Skeletal muscle satellite cell (primary cell): ENCODE measurements around the gene PRKN.

ENCODE experiments used
- H3K27me3 ChIP-seq: 2 replicates; pipeline ENCODE4 v1.7.0; 2013; ENCODE audit warnings: low read length; ENCODE audit not compliant: control insufficient read depth, insufficient read depth
- H3K36me3 ChIP-seq: 2 replicates; pipeline ENCODE4 v1.7.0; 2013; ENCODE audit warnings: mild to moderate bottlenecking, control low read depth, low read length; ENCODE audit not compliant: insufficient read depth
- H3K4me1 ChIP-seq: 2 replicates; pipeline ENCODE4 v1.7.0; 2013; ENCODE audit warnings: low read length; ENCODE audit not compliant: control insufficient read depth, insufficient read depth
- H3K4me2 ChIP-seq: 2 replicates; pipeline ENCODE4 v1.7.0; 2013; ENCODE audit warnings: mild to moderate bottlenecking, low read length
- H3K4me3 ChIP-seq: 2 replicates; pipeline ENCODE4 v1.7.0; 2013; ENCODE audit warnings: low read length
- H3K9ac ChIP-seq: 2 replicates; pipeline ENCODE4 v1.7.0; 2013; ENCODE audit warnings: mild to moderate bottlenecking, low read depth, low read length, moderate library complexity
- H3K9me3 ChIP-seq: replicated peaks from 2 replicates; pipeline ENCODE4 v1.7.0; 2013; ENCODE audit warnings: mild to moderate bottlenecking, control low read depth, low read length

Gene PRKN

GRCh38 chr6:162730502-162730901, 2.9 kb upstream of the PRKN start:
- no peaks in the 10 kb centered on the region for H3K9me3 ChIP-seq
- H3K36me3 ChIP-seq: no peaks in the 10 kb centered on the region
- H3K4me3 ChIP-seq: no peak overlapping the region
- no peak overlapping the region for H3K9ac ChIP-seq
- H3K4me2 ChIP-seq: no peak overlapping the region
- H3K4me1 ChIP-seq: peaks cover 10% of the 10 kb centered on the region
- no peaks in the 10 kb centered on the region for H3K27me3 ChIP-seq

- H3K27me3 ChIP-seq: no peaks in the 10 kb centered on the region
- H3K4me3 ChIP-seq: no peak overlapping the region
- H3K4me2 ChIP-seq: peak overlapping the region; percentile 98
- no peaks in the 10 kb centered on the region for H3K36me3 ChIP-seq
- H3K4me1 ChIP-seq: peaks cover 10% of the 10 kb centered on the region
- H3K9me3 ChIP-seq: no peaks in the 10 kb centered on the region
- no peak overlapping the region for H3K9ac ChIP-seq
Observed at GRCh38 chr6:162728706-162729105, 1.1 kb upstream of the PRKN start.

DNA sequence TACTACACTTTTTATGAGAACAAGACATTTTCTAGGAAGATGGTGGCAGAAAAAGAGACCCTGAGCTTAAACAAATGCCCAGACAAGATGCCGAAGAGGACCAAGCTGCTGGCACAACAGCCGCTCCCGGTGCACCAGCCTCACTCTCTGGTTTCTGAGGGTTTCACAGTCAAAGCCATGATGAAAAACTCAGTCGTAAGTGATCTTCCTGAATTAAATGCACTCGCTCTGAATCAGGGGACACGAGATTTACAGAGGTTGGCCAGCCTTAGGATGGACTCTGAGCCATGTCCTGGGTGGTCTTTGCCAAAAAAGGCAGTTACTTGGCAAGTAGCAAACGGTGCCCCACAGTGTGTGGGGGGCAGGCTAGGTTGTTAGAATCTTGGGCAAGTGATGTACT, 631 bp upstream of the PRKN start:
- peak overlapping the region; percentile 98 for H3K4me2 ChIP-seq
- H3K36me3 ChIP-seq: no peaks in the 10 kb centered on the region
- peak overlapping the region; percentile 79 for H3K9ac ChIP-seq
- H3K27me3 ChIP-seq: no peaks in the 10 kb centered on the region
- H3K9me3 ChIP-seq: no peaks in the 10 kb centered on the region
- peaks cover 10% of the 10 kb centered on the region for H3K4me1 ChIP-seq
- H3K4me3 ChIP-seq: peak overlapping the region; percentile 90

DNA sequence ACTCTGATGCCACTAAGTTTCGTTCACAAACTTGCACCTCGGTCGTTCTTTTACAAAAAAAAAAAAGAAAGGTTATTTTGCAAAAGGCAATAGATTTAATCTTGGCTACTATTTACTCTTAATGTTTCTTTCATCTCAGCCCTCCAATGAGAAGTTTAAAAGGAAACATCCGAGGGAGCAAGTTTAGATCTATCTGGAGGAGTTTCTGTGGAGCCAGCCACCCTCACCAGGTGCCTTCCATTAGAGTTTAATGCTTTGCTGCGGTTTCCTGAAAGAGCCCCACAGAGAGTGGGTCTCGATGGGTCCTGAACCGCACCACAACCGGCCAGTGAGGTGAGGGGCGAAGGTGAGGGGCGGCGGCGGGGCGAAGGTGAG, 632 bp downstream of the PRKN start:
- peak overlapping the region; percentile 89 for H3K9ac ChIP-seq
- peak overlapping the region; percentile 90 for H3K4me3 ChIP-seq
- H3K9me3 ChIP-seq: no peaks in the 10 kb centered on the region
- H3K4me1 ChIP-seq: peaks cover 10% of the 10 kb centered on the region
- H3K36me3 ChIP-seq: no peaks in the 10 kb centered on the region
- no peaks in the 10 kb centered on the region for H3K27me3 ChIP-seq
- peak overlapping the region; percentile 98 for H3K4me2 ChIP-seq

DNA sequence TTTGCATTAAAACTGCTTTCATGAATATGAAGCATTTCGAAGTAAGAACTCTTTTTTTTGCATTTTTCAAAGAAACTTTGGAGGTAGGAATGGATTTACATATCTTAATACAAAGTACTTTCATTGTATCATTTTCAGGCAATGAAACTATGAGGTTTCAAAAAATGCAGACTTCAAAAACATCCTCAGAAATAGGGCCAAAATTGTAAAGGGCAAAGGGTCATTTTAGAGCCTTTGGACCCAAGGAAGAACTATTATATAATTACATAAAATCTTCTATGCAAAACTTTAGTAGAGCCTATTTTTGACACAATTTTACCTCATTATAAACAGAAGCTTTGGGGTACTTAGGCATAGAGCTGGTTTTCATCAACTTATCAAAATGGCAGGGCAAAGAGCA, 4.9 kb downstream of the PRKN start:
- Histone ChIP-seq H3K9me3 (no peaks in the 10 kb centered on the region), H3K36me3 (no peaks in the 10 kb centered on the region), H3K4me3 (no peak overlapping the region), H3K9ac (no peak overlapping the region), H3K27me3 (no peaks in the 10 kb centered on the region), H3K4me1 (peaks cover 7% of the 10 kb centered on the region), H3K4me2 (no peak overlapping the region)

DNA sequence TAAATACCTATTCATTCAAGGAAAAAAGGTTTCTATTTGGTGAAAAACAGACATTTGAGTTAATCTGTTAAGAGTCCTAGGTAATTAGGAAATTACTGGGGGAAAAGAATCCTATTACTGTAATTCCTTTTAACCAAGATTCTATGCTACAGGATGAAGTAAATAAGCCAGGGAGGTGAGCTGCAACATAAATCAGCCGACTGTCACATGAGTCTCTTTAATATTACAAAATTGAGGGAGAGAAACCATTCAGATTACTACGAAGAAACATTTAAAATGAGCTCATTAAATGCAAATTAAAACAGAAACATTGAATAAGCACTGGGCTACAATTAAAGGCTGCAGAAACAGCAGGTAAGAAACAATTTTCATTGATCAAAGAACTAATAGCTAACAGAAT, 5.3 kb downstream of the PRKN start:
- no peak overlapping the region for H3K4me2 ChIP-seq
- no peak overlapping the region for H3K9ac ChIP-seq
- H3K36me3 ChIP-seq: no peaks in the 10 kb centered on the region
- H3K4me1 ChIP-seq: peaks cover 7% of the 10 kb centered on the region
- H3K9me3 ChIP-seq: no peaks in the 10 kb centered on the region
- no peak overlapping the region for H3K4me3 ChIP-seq
- H3K27me3 ChIP-seq: no peaks in the 10 kb centered on the region

DNA sequence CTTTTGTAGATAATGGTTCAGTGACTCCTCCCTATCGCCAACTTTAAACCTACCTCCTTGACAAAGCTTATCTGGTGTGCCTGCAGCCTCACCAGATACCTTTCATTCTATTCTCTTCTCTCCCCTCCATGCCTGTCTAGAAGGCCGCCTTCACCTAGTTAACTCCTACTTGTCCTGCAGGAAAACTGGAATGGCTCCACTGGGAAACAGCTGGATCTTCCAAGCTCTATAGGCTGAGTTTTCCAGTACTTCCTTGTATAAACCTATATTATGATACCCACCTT, 6.2 kb downstream of the PRKN start:
- Histone ChIP-seq H3K9me3 (no peaks in the 10 kb centered on the region), H3K36me3 (no peaks in the 10 kb centered on the region), H3K4me1 (peaks cover 1% of the 10 kb centered on the region), H3K27me3 (no peaks in the 10 kb centered on the region), H3K9ac (no peak overlapping the region), H3K4me2 (no peak overlapping the region), H3K4me3 (no peak overlapping the region)

DNA sequence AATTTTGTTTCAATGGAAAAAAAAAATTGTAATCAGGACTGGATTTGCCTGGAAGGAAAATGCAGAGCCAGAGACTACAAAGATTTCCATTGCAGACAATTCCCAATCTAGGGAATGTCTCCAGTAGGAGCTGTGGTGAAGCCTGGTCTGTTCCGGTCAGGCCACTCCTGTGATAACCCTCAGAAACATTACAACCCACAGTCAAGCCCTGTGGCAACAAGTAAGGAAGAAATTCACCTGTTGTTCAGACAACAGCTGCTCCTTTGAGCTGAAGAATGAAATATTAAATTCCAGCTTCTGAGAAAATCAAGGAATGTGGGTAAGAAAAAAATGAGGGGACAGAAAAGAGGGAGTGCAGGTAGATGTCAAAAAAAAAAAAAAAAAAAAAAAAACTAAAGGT, 8.0 kb downstream of the PRKN start:
- Histone ChIP-seq H3K4me2 (no peak overlapping the region), H3K27me3 (no peaks in the 10 kb centered on the region), H3K36me3 (no peaks in the 10 kb centered on the region), H3K9me3 (no peaks in the 10 kb centered on the region), H3K4me1 (no peaks in the 10 kb centered on the region), H3K9ac (no peak overlapping the region), H3K4me3 (no peak overlapping the region)

DNA sequence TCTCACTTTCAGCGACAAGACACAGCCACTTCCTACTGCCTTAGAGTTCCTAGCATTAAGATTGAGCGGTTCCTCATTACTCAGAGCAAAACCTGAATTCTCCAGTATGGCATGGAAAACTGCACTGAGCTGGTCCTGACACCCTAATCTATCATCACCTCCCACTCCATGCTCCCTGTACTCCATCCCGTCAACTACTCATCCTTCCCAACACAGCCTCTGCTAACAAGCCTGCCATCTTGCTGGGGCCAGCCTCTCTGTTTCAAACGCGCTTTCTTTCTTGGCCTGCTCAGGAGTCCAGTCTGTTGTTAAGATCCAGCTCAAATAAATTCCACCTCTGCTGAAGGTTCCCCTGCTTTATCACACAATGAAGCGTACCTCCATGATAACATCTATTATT, 12.0 kb downstream of the PRKN start:
- H3K9ac ChIP-seq: no peak overlapping the region
- no peak overlapping the region for H3K4me3 ChIP-seq
- H3K36me3 ChIP-seq: no peaks in the 10 kb centered on the region
- H3K27me3 ChIP-seq: no peaks in the 10 kb centered on the region
- H3K4me2 ChIP-seq: no peak overlapping the region
- no peaks in the 10 kb centered on the region for H3K4me1 ChIP-seq
- no peaks in the 10 kb centered on the region for H3K9me3 ChIP-seq

GRCh38 chr6:162713974-162714780, 13.4 kb downstream of the PRKN start:
- H3K9ac ChIP-seq: no peak overlapping the region
- H3K9me3 ChIP-seq: no peaks in the 10 kb centered on the region
- H3K4me3 ChIP-seq: no peak overlapping the region
- H3K36me3 ChIP-seq: no peaks in the 10 kb centered on the region
- no peaks in the 10 kb centered on the region for H3K27me3 ChIP-seq
- H3K4me1 ChIP-seq: no peaks in the 10 kb centered on the region
- H3K4me2 ChIP-seq: no peak overlapping the region

- Histone ChIP-seq H3K4me3 (no peak overlapping the region), H3K4me2 (no peak overlapping the region), H3K4me1 (no peaks in the 10 kb centered on the region), H3K9ac (no peak overlapping the region), H3K9me3 (no peaks in the 10 kb centered on the region), H3K27me3 (no peaks in the 10 kb centered on the region), H3K36me3 (no peaks in the 10 kb centered on the region)
Observed at GRCh38 chr6:162712694-162713093, 14.9 kb downstream of the PRKN start.

DNA sequence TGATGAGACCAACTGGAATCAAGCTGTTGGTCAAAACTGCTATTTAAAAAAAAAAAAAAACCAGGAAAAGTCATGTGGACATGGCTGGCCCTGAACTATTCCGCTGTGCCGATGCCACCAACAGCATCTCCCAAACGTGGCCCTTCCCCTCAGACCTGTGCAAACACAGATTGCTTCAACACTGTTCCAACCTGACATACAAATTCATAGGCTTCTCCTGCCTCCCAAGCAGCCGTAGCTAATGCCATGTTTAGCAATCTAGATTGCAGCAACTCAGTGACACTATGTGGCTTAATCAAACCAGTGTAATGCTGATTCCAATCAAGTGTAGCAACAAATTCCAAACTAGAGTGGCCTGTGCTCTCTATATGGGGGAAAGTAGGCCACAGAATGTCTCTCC, 16.2 kb downstream of the PRKN start:
- Histone ChIP-seq H3K27me3 (no peaks in the 10 kb centered on the region), H3K9ac (no peak overlapping the region), H3K4me3 (no peak overlapping the region), H3K4me1 (no peaks in the 10 kb centered on the region), H3K36me3 (no peaks in the 10 kb centered on the region), H3K9me3 (no peaks in the 10 kb centered on the region), H3K4me2 (no peak overlapping the region)
